ENCODE results near the gene TNMD. TPM values are rescaled to one million over a fixed set of nuclear protein-coding genes. Genes with fewer than 3 reads are reported as not detected.

Gene TNMD
- total and polyA plus RNA-seq, 4 donors = not detected

DNA sequence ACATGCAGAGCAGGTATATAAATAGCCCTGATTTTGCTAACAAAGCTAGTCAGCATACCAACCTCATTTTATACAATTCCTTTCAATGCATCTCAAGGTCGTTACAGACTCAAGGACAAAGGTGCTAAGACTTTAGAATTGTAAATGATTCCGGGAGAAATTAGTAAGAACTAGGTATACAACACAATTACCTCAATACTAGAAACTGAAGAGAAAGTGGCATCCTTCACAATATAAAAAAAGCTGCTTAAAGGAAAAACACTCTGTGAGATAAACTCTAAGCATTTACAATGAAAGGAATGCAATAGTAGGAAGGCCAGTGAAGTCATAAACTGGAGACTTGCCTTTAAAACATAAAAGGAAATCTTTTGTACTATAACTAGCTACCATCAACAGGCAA lies 11.9 kb downstream of the TNMD start:
- H3K4me3 ChIP-seq = no peak overlapping the region
- H3K36me3 ChIP-seq (ENCODE audit: control insufficient read depth in 4 of 4, insufficient read depth in 4 of 4, low read length in 4 of 4) = no peaks in the 10 kb centered on the region
- H3K9me3 ChIP-seq (ENCODE audit: control insufficient read depth in 4 of 4, insufficient read depth in 3 of 4, low read length in 3 of 4) = no peaks in the 10 kb centered on the region
- ATAC-seq (ENCODE audit: insufficient read depth, low FRiP score) = no peak
- no peak overlapping the region for H3K27ac ChIP-seq (ENCODE audit: low read depth in 1 of 2, low read length in 1 of 2)
- H3K4me1 ChIP-seq (ENCODE audit: control insufficient read depth in 5 of 5, insufficient read depth in 5 of 5, low read length in 5 of 5) = peaks cover 0 to 2% (median 0%) of the 10 kb centered on the region in 5 donors
- no peak overlapping the region for H3K9ac ChIP-seq (ENCODE audit: insufficient read depth in 1 of 2, low read length in 2 of 2)
- DNase-seq = peak in 2 of 3 donors; percentile 19 to 24
- peaks cover 0 to 22% (median 5%) of the 10 kb centered on the region in 3 donors for H3K27me3 ChIP-seq (ENCODE audit: control insufficient read depth in 3 of 3, insufficient read depth in 3 of 3, low read length in 2 of 3)
- WGBS, 2 donors = 51 to 74% methylated on average over 2 of the region's 2 CpGs
- TF ChIP-seq, protein P1, sequence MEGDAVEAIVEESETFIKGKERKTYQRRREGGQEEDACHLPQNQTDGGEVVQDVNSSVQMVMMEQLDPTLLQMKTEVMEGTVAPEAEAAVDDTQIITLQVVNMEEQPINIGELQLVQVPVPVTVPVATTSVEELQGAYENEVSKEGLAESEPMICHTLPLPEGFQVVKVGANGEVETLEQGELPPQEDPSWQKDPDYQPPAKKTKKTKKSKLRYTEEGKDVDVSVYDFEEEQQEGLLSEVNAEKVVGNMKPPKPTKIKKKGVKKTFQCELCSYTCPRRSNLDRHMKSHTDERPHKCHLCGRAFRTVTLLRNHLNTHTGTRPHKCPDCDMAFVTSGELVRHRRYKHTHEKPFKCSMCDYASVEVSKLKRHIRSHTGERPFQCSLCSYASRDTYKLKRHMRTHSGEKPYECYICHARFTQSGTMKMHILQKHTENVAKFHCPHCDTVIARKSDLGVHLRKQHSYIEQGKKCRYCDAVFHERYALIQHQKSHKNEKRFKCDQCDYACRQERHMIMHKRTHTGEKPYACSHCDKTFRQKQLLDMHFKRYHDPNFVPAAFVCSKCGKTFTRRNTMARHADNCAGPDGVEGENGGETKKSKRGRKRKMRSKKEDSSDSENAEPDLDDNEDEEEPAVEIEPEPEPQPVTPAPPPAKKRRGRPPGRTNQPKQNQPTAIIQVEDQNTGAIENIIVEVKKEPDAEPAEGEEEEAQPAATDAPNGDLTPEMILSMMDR (IDR thresholded peaks at IDR 0.05; ENCODE audit: control extremely low read depth, extremely low read depth) = no peak

DNA sequence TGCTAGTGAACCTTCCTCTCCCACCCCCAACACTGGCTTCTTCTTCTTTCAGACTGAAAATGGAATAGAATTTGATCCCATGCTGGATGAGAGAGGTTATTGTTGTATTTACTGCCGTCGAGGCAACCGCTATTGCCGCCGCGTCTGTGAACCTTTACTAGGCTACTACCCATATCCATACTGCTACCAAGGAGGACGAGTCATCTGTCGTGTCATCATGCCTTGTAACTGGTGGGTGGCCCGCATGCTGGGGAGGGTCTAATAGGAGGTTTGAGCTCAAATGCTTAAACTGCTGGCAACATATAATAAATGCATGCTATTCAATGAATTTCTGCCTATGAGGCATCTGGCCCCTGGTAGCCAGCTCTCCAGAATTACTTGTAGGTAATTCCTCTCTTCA lies 14.7 kb downstream of the TNMD start:
- no peak overlapping the region for H3K9ac ChIP-seq (ENCODE audit: insufficient read depth in 1 of 2, low read length in 2 of 2)
- no peak overlapping the region for H3K27ac ChIP-seq (ENCODE audit: low read depth in 1 of 2, low read length in 1 of 2)
- peaks cover 0 to 29% (median 5%) of the 10 kb centered on the region in 3 donors for H3K27me3 ChIP-seq (ENCODE audit: control insufficient read depth in 3 of 3, insufficient read depth in 3 of 3, low read length in 2 of 3)
- TF ChIP-seq, protein P1 (IDR thresholded peaks at IDR 0.05; ENCODE audit: control extremely low read depth, extremely low read depth) = no peak
- no peaks in the 10 kb centered on the region for H3K9me3 ChIP-seq (ENCODE audit: control insufficient read depth in 4 of 4, insufficient read depth in 3 of 4, low read length in 3 of 4)
- no peak overlapping the region for H3K4me3 ChIP-seq
- DNase-seq = no peak
- WGBS, 2 donors = 70 to 96% methylated on average over 9 of the region's 9 CpGs
- no peak for ATAC-seq (ENCODE audit: insufficient read depth, low FRiP score)
- no peaks in the 10 kb centered on the region for H3K36me3 ChIP-seq (ENCODE audit: control insufficient read depth in 4 of 4, insufficient read depth in 4 of 4, low read length in 4 of 4)
- no peaks in the 10 kb centered on the region for H3K4me1 ChIP-seq (ENCODE audit: control insufficient read depth in 5 of 5, insufficient read depth in 5 of 5, low read length in 5 of 5)

DNA sequence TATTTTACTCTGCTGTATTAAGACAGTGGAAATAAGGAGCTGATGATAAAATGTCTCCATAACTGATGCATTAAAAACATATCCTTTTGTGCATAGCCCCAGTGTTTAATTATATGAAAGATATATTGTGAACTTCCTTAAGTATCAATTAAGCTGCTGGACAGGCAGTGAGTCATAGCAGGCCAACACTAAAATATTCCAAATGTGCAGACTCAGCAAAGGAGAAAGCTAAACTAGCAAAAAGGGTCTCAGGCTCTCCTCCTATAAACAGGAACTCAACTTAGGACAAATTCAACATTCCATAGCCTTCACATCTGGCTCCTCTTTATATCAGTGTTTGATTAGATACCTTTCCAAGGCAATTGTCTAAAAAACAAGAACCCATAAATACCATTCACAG lies 15.6 kb downstream of the TNMD start:
- DNase-seq (no peak), ATAC-seq (ENCODE audit: insufficient read depth, low FRiP score) (no peak)
- Histone ChIP-seq H3K36me3 (ENCODE audit: control insufficient read depth in 4 of 4, insufficient read depth in 4 of 4, low read length in 4 of 4) (no peaks in the 10 kb centered on the region), H3K4me1 (ENCODE audit: control insufficient read depth in 5 of 5, insufficient read depth in 5 of 5, low read length in 5 of 5) (no peaks in the 10 kb centered on the region), H3K4me3 (no peak overlapping the region), H3K9me3 (ENCODE audit: control insufficient read depth in 4 of 4, insufficient read depth in 3 of 4, low read length in 3 of 4) (no peaks in the 10 kb centered on the region), H3K27ac (ENCODE audit: low read depth in 1 of 2, low read length in 1 of 2) (no peak overlapping the region), H3K9ac (ENCODE audit: insufficient read depth in 1 of 2, low read length in 2 of 2) (no peak overlapping the region), H3K27me3 (ENCODE audit: control insufficient read depth in 3 of 3, insufficient read depth in 3 of 3, low read length in 2 of 3) (peaks cover under 1 to 28% (median under 1%) of the 10 kb centered on the region in 3 donors)
- TF ChIP-seq, protein P1 (IDR thresholded peaks at IDR 0.05; ENCODE audit: control extremely low read depth, extremely low read depth) = no peak

DNA sequence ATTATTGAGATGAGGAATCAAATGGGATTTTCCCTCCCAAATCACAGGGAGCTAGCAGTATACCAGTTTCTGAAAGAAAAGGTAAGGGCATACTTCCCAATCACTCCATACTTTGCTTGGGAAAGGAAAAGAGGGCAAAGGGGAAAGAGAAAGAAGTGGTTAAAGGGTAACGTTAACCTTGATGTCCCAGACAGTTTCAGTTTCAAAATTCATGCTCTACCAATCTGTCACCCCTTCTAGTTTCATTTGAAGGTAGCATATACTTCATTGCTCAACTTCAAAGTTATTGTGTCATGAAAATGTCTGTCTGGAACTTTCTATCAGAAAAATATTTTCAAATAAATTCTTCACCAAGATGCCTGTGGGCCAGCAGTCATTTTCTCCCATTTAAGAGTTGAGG lies 16.0 kb downstream of the TNMD start:
- WGBS, 2 donors = 7 to 30% methylated on average over 1 of the region's 1 CpG
- ATAC-seq (ENCODE audit: insufficient read depth, low FRiP score) (no peak), DNase-seq (no peak)
- TF ChIP-seq, protein P1 (IDR thresholded peaks at IDR 0.05; ENCODE audit: control extremely low read depth, extremely low read depth) = no peak
- no peak overlapping the region for H3K4me3 ChIP-seq
- no peak overlapping the region for H3K9ac ChIP-seq (ENCODE audit: insufficient read depth in 1 of 2, low read length in 2 of 2)
- H3K27me3 ChIP-seq (ENCODE audit: control insufficient read depth in 3 of 3, insufficient read depth in 3 of 3, low read length in 2 of 3) = peaks cover 0 to 28% (median 3%) of the 10 kb centered on the region in 3 donors
- H3K27ac ChIP-seq (ENCODE audit: low read depth in 1 of 2, low read length in 1 of 2) = no peak overlapping the region
- H3K9me3 ChIP-seq (ENCODE audit: control insufficient read depth in 4 of 4, insufficient read depth in 3 of 4, low read length in 3 of 4) = no peaks in the 10 kb centered on the region
- H3K4me1 ChIP-seq (ENCODE audit: control insufficient read depth in 5 of 5, insufficient read depth in 5 of 5, low read length in 5 of 5) = no peaks in the 10 kb centered on the region
- no peaks in the 10 kb centered on the region for H3K36me3 ChIP-seq (ENCODE audit: control insufficient read depth in 4 of 4, insufficient read depth in 4 of 4, low read length in 4 of 4)

Measured in lung (tissue), 12 donors.